HEK293 (cell line): ENCODE results near the gene ALOX5AP.

Experiments used
- TF ChIP-seq, protein P1 (sequence below): fragments of 450-650 bp; formaldehyde crosslinking; IDR thresholded peaks from 2 replicates; pipeline ENCODE4 v1.5.1; 2016; ENCODE audit warnings: missing biosample characterization, missing genetic modification characterization
- TF ChIP-seq, protein P2 (sequence below): fragments of 450-650 bp; formaldehyde crosslinking; IDR thresholded peaks from 2 replicates; pipeline ENCODE4 v1.5.1; 2016; ENCODE audit warnings: missing biosample characterization, missing genetic modification characterization

- TF ChIP-seq, protein P1, sequence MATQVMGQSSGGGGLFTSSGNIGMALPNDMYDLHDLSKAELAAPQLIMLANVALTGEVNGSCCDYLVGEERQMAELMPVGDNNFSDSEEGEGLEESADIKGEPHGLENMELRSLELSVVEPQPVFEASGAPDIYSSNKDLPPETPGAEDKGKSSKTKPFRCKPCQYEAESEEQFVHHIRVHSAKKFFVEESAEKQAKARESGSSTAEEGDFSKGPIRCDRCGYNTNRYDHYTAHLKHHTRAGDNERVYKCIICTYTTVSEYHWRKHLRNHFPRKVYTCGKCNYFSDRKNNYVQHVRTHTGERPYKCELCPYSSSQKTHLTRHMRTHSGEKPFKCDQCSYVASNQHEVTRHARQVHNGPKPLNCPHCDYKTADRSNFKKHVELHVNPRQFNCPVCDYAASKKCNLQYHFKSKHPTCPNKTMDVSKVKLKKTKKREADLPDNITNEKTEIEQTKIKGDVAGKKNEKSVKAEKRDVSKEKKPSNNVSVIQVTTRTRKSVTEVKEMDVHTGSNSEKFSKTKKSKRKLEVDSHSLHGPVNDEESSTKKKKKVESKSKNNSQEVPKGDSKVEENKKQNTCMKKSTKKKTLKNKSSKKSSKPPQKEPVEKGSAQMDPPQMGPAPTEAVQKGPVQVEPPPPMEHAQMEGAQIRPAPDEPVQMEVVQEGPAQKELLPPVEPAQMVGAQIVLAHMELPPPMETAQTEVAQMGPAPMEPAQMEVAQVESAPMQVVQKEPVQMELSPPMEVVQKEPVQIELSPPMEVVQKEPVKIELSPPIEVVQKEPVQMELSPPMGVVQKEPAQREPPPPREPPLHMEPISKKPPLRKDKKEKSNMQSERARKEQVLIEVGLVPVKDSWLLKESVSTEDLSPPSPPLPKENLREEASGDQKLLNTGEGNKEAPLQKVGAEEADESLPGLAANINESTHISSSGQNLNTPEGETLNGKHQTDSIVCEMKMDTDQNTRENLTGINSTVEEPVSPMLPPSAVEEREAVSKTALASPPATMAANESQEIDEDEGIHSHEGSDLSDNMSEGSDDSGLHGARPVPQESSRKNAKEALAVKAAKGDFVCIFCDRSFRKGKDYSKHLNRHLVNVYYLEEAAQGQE (tag by site-specific recombination): no peak
- TF ChIP-seq, protein P2, sequence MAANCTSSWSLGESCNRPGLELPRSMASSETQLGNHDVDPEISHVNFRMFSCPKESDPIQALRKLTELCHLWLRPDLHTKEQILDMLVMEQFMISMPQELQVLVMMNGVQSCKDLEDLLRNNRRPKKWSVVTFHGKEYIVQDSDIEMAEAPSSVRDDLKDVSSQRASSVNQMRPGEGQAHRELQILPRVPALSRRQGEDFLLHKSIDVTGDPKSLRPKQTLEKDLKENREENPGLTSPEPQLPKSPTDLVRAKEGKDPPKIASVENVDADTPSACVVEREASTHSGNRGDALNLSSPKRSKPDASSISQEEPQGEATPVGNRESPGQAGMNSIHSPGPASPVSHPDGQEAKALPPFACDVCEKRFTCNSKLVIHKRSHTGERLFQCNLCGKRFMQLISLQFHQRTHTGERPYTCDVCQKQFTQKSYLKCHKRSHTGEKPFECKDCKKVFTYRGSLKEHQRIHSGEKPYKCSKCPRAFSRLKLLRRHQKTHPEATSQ (tag by site-specific recombination): no peak
Measured at GRCh38 chr13:30807392-30807791, 72.0 kb downstream of the ALOX5AP start.
